Measurements from ENCODE around the gene C11orf58. TPM values are rescaled to one million over a fixed set of nuclear protein-coding genes. Genes with fewer than 3 reads are reported as not detected.

Gene C11orf58
- total RNA-seq, 2 donors from 2014 or later: 103 to 109 TPM

- Mint-ChIP-seq H3K4me1 (ENCODE audit: low read depth in 2 of 2) (no peaks in the 10 kb centered on the region), H3K9me3 (no peaks in the 10 kb centered on the region), H3K36me3 (no peaks in the 10 kb centered on the region), H3K4me3 (no peak overlapping the region), H3K27ac (no peak overlapping the region), H3K27me3 (peaks cover 0 to 2% of the 10 kb centered on the region in 2 donors)
- DNase-seq (ENCODE audit: low spot score) (no peak), ATAC-seq (no peak)
These were observed 36.6 kb downstream of the C11orf58 start for GRCh38 chr11:16774936-16775613.

GRCh38 chr11:16775614-16776283 lies 37.3 kb downstream of the C11orf58 start:
- ATAC-seq: no peak

GRCh38 chr11:16776711-16777612 lies 38.5 kb downstream of the C11orf58 start:
- H3K9me3 Mint-ChIP-seq: no peaks in the 10 kb centered on the region
- no peak overlapping the region for H3K27ac Mint-ChIP-seq
- H3K27me3 Mint-ChIP-seq: peaks cover 0 to 2% of the 10 kb centered on the region in 2 donors
- H3K4me1 Mint-ChIP-seq (ENCODE audit: low read depth in 2 of 2): no peaks in the 10 kb centered on the region
- DNase-seq (ENCODE audit: low spot score) (no peak), ATAC-seq (no peak)
- no peak overlapping the region for H3K4me3 Mint-ChIP-seq
- H3K36me3 Mint-ChIP-seq: no peaks in the 10 kb centered on the region

More at GRCh38 chr11:16775614-16776283, 37.3 kb downstream of the C11orf58 start:
- H3K9me3 Mint-ChIP-seq: no peaks in the 10 kb centered on the region
- DNase-seq (ENCODE audit: low spot score): no peak
- H3K36me3 Mint-ChIP-seq: no peaks in the 10 kb centered on the region
- no peaks in the 10 kb centered on the region for H3K4me1 Mint-ChIP-seq (ENCODE audit: low read depth in 2 of 2)
- H3K27ac Mint-ChIP-seq: no peak overlapping the region
- peaks cover 0 to 2% of the 10 kb centered on the region in 2 donors for H3K27me3 Mint-ChIP-seq
- no peak overlapping the region for H3K4me3 Mint-ChIP-seq

GRCh38 chr11:16777613-16777975 lies 39.1 kb downstream of the C11orf58 start:
- no peaks in the 10 kb centered on the region for H3K36me3 Mint-ChIP-seq
- H3K4me1 Mint-ChIP-seq (ENCODE audit: low read depth in 2 of 2): no peaks in the 10 kb centered on the region
- no peaks in the 10 kb centered on the region for H3K9me3 Mint-ChIP-seq
- DNase-seq (ENCODE audit: low spot score): no peak
- no peak overlapping the region for H3K27ac Mint-ChIP-seq
- ATAC-seq: no peak
- H3K4me3 Mint-ChIP-seq: no peak overlapping the region
- peaks cover 0 to 2% of the 10 kb centered on the region in 2 donors for H3K27me3 Mint-ChIP-seq

DNA sequence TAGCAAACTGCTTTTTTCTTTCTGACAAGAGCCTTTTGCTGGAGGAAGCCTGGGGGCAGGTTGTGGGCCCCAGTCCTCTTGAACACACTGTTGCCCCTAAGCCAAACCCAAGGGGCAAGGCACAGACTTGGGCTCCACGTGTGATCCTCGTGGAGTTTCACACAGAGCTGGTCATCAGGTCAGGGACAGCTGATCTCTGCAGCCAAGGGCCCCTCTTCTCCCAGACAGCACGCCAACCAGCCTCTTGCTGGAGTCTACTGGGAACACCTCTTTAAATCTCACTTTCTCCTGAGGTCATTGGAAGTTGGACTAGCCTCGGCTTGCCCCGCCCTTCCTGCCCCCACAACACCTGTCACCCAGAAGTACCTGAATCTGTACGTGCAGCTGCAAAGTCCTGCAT lies 39.8 kb downstream of the C11orf58 start:
- peaks cover 0 to 2% of the 10 kb centered on the region in 2 donors for H3K27me3 Mint-ChIP-seq
- no peaks in the 10 kb centered on the region for H3K36me3 Mint-ChIP-seq
- no peak overlapping the region for H3K27ac Mint-ChIP-seq
- no peaks in the 10 kb centered on the region for H3K4me1 Mint-ChIP-seq (ENCODE audit: low read depth in 2 of 2)
- no peaks in the 10 kb centered on the region for H3K9me3 Mint-ChIP-seq
- no peak for ATAC-seq
- no peak overlapping the region for H3K4me3 Mint-ChIP-seq
- DNase-seq (ENCODE audit: low spot score): no peak

DNA sequence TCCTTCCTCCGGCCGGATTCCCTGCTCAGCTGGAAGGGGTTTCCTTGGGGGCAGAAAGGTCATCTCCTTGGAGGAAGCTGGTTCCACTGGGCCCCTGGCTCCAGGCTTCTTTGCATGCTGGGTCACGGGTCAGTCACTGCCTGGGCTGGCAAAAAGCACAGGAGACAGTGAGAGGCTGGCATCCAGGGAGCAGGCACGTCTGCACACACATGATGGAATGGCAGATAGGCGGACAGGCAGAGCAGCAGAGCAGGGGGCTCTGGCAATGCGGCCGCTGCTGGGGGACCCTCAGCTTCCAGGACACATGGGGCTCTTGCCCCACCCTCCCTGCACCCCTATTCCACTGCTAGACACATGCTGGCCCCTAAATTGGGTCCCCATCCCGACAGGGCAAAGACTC lies 40.4 kb downstream of the C11orf58 start:
- ATAC-seq (no peak), DNase-seq (ENCODE audit: low spot score) (no peak)
- Mint-ChIP-seq H3K27ac (no peak overlapping the region), H3K27me3 (peaks cover 0 to 2% of the 10 kb centered on the region in 2 donors), H3K4me3 (no peak overlapping the region), H3K36me3 (no peaks in the 10 kb centered on the region), H3K4me1 (ENCODE audit: low read depth in 2 of 2) (no peaks in the 10 kb centered on the region), H3K9me3 (no peaks in the 10 kb centered on the region)

DNA sequence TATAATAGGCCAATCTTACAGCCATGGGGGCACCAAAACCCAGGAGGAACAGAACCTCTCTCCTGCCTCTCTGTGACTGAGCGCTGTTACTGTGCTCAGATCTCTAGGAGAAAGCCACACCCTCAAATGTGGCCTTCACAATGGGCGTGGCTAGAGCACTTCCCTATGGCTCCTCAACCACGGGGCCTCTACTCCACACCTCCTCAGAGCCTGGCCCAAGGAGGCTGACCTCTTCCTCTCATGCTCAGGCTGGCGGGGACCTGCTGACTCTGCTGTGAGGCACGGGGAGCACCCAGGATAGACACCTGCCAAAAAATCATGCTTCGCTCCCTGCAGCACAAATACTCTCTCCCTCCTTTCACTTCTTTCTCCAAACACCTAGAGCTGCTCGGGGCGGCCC lies 41.0 kb downstream of the C11orf58 start:
- Mint-ChIP-seq H3K9me3 (no peaks in the 10 kb centered on the region), H3K4me3 (no peak overlapping the region), H3K36me3 (no peaks in the 10 kb centered on the region), H3K4me1 (ENCODE audit: low read depth in 2 of 2) (no peaks in the 10 kb centered on the region), H3K27me3 (peaks cover 0 to 2% of the 10 kb centered on the region in 2 donors), H3K27ac (no peak overlapping the region)
- DNase-seq (ENCODE audit: low spot score): no peak
- ATAC-seq: no peak

DNA sequence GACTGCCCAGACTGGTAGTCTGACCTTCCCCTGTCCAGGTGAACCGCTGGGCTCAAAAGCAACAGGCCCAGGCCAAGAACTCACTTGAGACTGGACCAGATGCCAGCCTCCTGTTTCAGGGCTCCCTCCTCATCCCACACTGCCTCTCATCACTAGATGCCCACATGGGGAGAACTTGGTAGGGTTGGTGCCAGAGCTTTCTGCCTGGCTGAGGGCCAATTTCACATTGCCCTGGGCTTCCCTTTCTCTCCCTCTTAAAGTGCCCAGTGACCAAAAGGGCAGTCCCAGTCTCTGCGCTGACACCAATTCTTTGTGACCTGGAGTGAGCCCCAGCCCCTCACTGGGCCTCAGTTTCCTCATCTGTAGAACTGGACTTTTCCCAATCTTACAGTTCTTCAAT lies 41.7 kb downstream of the C11orf58 start:
- DNase-seq (ENCODE audit: low spot score): peak; percentile 41
- no peak for ATAC-seq
- no peak overlapping the region for H3K4me3 Mint-ChIP-seq

GRCh38 chr11:16780698-16781550 lies 42.5 kb downstream of the C11orf58 start:
- H3K27ac Mint-ChIP-seq: no peak overlapping the region
- DNase-seq (ENCODE audit: low spot score) (no peak), ATAC-seq (peak in 1 of 2 donors; percentile 29)
- H3K4me1 Mint-ChIP-seq (ENCODE audit: low read depth in 2 of 2): no peaks in the 10 kb centered on the region
- no peaks in the 10 kb centered on the region for H3K36me3 Mint-ChIP-seq
- H3K4me3 Mint-ChIP-seq: no peak overlapping the region
- no peaks in the 10 kb centered on the region for H3K27me3 Mint-ChIP-seq
- H3K9me3 Mint-ChIP-seq: no peaks in the 10 kb centered on the region

More for the DNA sequence above, 41.7 kb downstream of the C11orf58 start:
- no peaks in the 10 kb centered on the region for H3K9me3 Mint-ChIP-seq
- no peaks in the 10 kb centered on the region for H3K27me3 Mint-ChIP-seq
- no peaks in the 10 kb centered on the region for H3K36me3 Mint-ChIP-seq
- H3K27ac Mint-ChIP-seq: no peak overlapping the region
- H3K4me1 Mint-ChIP-seq (ENCODE audit: low read depth in 2 of 2): no peaks in the 10 kb centered on the region

DNA sequence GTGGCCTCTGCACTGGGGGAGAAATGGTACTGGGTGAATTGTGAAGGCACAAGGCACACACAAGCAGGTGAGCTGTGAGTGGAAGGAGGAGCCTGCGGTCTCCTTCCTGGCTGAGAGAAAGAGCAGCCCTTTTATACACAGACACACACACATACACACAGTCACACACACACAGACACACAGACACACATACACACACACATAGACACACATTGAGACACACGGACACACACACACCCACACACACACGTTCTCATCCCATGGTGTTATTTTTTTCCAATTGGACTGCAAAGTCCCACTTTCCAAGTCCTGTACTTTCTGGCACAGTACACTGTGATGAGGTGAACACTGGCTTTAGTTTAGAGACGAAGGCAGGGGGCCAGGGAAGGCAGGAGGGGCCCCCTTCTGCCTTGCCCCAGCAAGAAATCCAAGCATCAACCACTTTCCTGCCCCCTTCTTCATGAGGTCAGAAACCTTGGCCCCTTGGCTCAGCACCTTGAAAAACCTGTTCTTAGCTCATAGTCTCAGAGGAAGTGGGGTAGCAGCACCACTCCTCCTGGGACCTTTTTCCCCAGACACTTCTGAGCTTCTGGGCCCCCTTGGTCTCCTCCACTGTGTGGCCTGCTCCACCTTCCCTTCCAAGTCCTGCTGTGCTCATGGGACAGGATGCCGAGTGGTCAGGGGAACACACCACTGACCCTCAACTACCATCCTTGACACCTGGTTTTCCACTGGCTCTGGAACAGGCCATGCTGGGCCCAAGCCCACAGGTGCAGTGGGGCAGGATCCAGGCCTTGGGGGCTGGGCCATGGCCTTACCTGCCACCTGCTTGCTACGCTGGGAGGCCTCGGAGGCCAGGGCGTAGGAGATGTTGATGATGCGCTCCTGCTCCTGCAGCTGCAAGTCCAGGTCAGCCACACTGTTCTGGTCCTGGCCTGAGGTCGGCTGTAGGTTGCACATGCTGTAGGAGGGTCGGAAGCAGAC lies 43.8 kb downstream of the C11orf58 start:
- H3K4me1 Mint-ChIP-seq (ENCODE audit: low read depth in 2 of 2): no peaks in the 10 kb centered on the region
- DNase-seq (ENCODE audit: low spot score): peak; percentile 44
- no peak for ATAC-seq
- H3K27ac Mint-ChIP-seq: no peak overlapping the region
- H3K27me3 Mint-ChIP-seq: no peaks in the 10 kb centered on the region
- no peaks in the 10 kb centered on the region for H3K36me3 Mint-ChIP-seq
- no peak overlapping the region for H3K4me3 Mint-ChIP-seq
- no peaks in the 10 kb centered on the region for H3K9me3 Mint-ChIP-seq

DNA sequence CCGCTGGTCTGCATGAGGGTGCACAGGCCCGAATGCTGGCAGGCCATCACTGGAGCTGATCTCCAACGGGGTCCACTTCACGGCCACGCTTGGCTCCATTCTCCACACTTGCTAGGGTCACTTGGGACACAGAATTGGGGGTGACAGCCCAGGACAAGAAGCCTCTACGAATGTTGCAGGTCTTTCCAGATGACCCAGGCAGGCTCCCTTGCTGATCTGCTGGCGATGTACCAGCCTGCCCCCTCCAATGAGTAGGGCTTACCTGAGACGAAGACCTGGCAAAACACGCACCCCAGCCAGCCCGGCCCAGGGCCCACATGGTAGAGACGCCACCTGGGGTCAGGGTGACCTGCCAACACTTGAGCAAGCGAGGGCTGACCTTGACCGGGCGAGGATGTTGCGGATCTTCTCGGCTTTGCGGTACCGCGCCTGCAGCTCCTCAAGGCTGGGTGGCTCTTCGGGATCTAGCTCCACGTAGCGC lies 44.9 kb downstream of the C11orf58 start:
- Mint-ChIP-seq H3K4me1 (ENCODE audit: low read depth in 2 of 2) (no peaks in the 10 kb centered on the region), H3K9me3 (no peaks in the 10 kb centered on the region), H3K36me3 (no peaks in the 10 kb centered on the region), H3K27ac (no peak overlapping the region), H3K4me3 (no peak overlapping the region), H3K27me3 (no peaks in the 10 kb centered on the region)
- DNase-seq (ENCODE audit: low spot score) (peak; percentile 57), ATAC-seq (no peak)

GRCh38 chr11:16784097-16784496 lies 45.6 kb downstream of the C11orf58 start:
- Mint-ChIP-seq H3K4me3 (no peak overlapping the region), H3K4me1 (ENCODE audit: low read depth in 2 of 2) (no peaks in the 10 kb centered on the region), H3K27ac (no peak overlapping the region), H3K27me3 (no peaks in the 10 kb centered on the region), H3K36me3 (no peaks in the 10 kb centered on the region), H3K9me3 (no peaks in the 10 kb centered on the region)
- ATAC-seq (no peak), DNase-seq (ENCODE audit: low spot score) (no peak)
